ENCODE results near the gene LRRC4B. TPM values are rescaled to one million over a fixed set of nuclear protein-coding genes. Genes with fewer than 3 reads are reported as not detected.

LRRC4B gene
- total and polyA plus RNA-seq, 2 of the 4 experiments (the other 2 are of a cell fraction): 0.03 TPM; not detected in 1

GRCh38 chr19:50512112-50512998, 55.9 kb downstream of the LRRC4B start:
- in situ Hi-C loops (cut with MboI; ENCODE audit: low sequenced_read_pairs) (no loop called here), intact Hi-C loops (cut with micrococcal nuclease) (no loop called here), dilution Hi-C loops (cut with HindIII; ENCODE audit: low sequenced_read_pairs, unreplicated experiment) (no loop called here)
- Histone ChIP-seq H3K14ac (replicated peaks; ENCODE audit: low read depth, low read length) (no peak overlapping the region), H4K20me1 (ENCODE audit: insufficient read depth, low read length) (no peaks in the 10 kb centered on the region), H2BK120ac (ENCODE audit: low read depth, low read length) (no peak overlapping the region), H3K18ac (ENCODE audit: low read depth, low read length) (no peak overlapping the region), H3K9ac (ENCODE audit: low read depth, low read length) (no peak overlapping the region), H4K91ac (ENCODE audit: insufficient read depth, low read depth, low read length) (no peak overlapping the region), H2BK15ac (ENCODE audit: low read depth, low read length) (no peak overlapping the region), H3K9me3 (ENCODE audit: control insufficient read depth, insufficient read depth, low read length) (no peaks in the 10 kb centered on the region), H3K4me3 (ENCODE audit: insufficient read depth, low read depth, low read length) (no peak overlapping the region), H3K27me3 (ENCODE audit: control insufficient read depth, insufficient read depth, low read length) (no peaks in the 10 kb centered on the region), H4K5ac (ENCODE audit: low read depth, low read length) (no peak overlapping the region), H3K36me3 (ENCODE audit: control insufficient read depth, insufficient read depth, low read length) (peaks cover 1% of the 10 kb centered on the region; the same call in 1 of the 2 replicates), H2AK9ac (replicated peaks; ENCODE audit: low read depth, low read length, poor library complexity) (no peak overlapping the region), H3K27ac (ENCODE audit: insufficient read depth, low read length) (no peak overlapping the region), H3K4me2 (ENCODE audit: low read depth, low read length) (no peak overlapping the region; the same call in 1 of the 2 replicates), H2BK20ac (ENCODE audit: low read depth, low read length) (no peak overlapping the region), H3K79me1 (ENCODE audit: low read depth in 1 of 2, low read length in 2 of 2) (peaks cover 5 to 10% of the 10 kb centered on the region in 2 experiments; a peak in 3 of 4 replicates), H2AFZ (replicated peaks; ENCODE audit: low read length, poor library complexity) (no peak overlapping the region), H2BK5ac (ENCODE audit: low read depth, low read length, poor library complexity, severe bottlenecking) (no peak overlapping the region), H3K23ac (ENCODE audit: low read depth, low read length) (no peak overlapping the region), H3K4me1 (ENCODE audit: control insufficient read depth, insufficient read depth, low read length) (peaks cover 3% of the 10 kb centered on the region), H4K8ac (ENCODE audit: low read depth in 2 of 2, low read length in 2 of 2) (peak overlapping the region in 1 of 2 experiments; percentile 88; a peak in 1 of 4 replicates), H3K4ac (ENCODE audit: low read depth, low read length) (no peak overlapping the region), H3K9me1 (ENCODE audit: insufficient read depth, low read length) (no peaks in the 10 kb centered on the region; the same call in 1 of the 2 replicates), H2AK5ac (ENCODE audit: low read depth, low read length) (no peak overlapping the region), H3K56ac (ENCODE audit: extremely low read depth, insufficient read depth, low read length) (no peak overlapping the region)
- no TSS peak for BruUV-seq (replicated peaks)
- ATAC-seq (ENCODE audit: low read depth): no peak
- DNase-seq: no peak
- ChIA-PET CTCF (no interaction called here), POLR2A (ENCODE audit: unreplicated experiment) (no interaction called here)
- 91% methylated on average over 8 of the region's 36 CpGs; no CpG with 5 or more reads in 1 of the 2 experiments for WGBS, 2 experiments (ENCODE audit: extremely low coverage in 2 of 2, insufficient read length in 1 of 2)
- TF ChIP-seq ELK1 (IDR thresholded peaks at IDR 0.05; ENCODE audit: borderline replicate concordance, low read depth, low read length): no peak
- no peak for TF ChIP-seq USF2 (IDR thresholded peaks at IDR 0.05; ENCODE audit: low read depth, low read length)
- no peak for TF ChIP-seq RAD21 (IDR thresholded peaks at IDR 0.05; ENCODE audit: low read length)
- no peak for TF ChIP-seq NFE2L2 (IDR thresholded peaks at IDR 0.05; ENCODE audit: low read depth, low read length)
- no peak for TF ChIP-seq BHLHE40 (IDR thresholded peaks at IDR 0.05; ENCODE audit: low read depth, low read length)
- TF ChIP-seq MAZ (IDR thresholded peaks at IDR 0.05; ENCODE audit: borderline replicate concordance, low read depth, low read length): no peak
- TF ChIP-seq MXI1 (IDR thresholded peaks at IDR 0.05; ENCODE audit: borderline replicate concordance, low read depth, low read length): no peak
- TF ChIP-seq SMC3 (IDR thresholded peaks at IDR 0.05; ENCODE audit: low read depth, low read length): no peak
- no peak for TF ChIP-seq POLR2A (IDR thresholded peaks at IDR 0.05; ENCODE audit: low read depth, low read length)
- no peak for TF ChIP-seq CTCF (conservative IDR thresholded peaks at IDR 0.05; ENCODE audit: low read depth, low read length)
- no peak for TF ChIP-seq CEBPB (IDR thresholded peaks at IDR 0.05; ENCODE audit: low read depth, low read length)
- TF ChIP-seq RCOR1 (IDR thresholded peaks at IDR 0.05; ENCODE audit: insufficient replicate concordance, low read length): no peak
- no peak for TF ChIP-seq CHD1 (IDR thresholded peaks at IDR 0.05; ENCODE audit: low read depth, low read length)
- no peak for TF ChIP-seq RFX5 (IDR thresholded peaks at IDR 0.05; ENCODE audit: low read depth, low read length)

All from IMR-90 (cell line).